Pericardium fibroblast (primary cell): Measurements from ENCODE around the gene SIRT3. TPM values are rescaled to one million over a fixed set of nuclear protein-coding genes. Genes with fewer than 3 reads are reported as not detected.

ENCODE experiments used
- total RNA-seq: library from RNA; depleted of rRNA; stranded (reverse); fragments of >200 nt; gene quantifications from 2 replicates; pipeline ENCODE4 v1.2.3, GENCODE V29; 2015

The SIRT3 gene
- total RNA-seq = 9.8 and 15.2 TPM in 2 replicates

GRCh38 chr11:235997-236773 lies at the start of gene SIRT3:
TSS of gene SIRT3 (minus strand) at chr11:236342. CDS start at chr11:236328, 14 bp downstream.

GRCh38 chr11:278001-278951 lies 42.1 kb upstream of the SIRT3 start, which contains the start of gene NLRP6:
TSS of gene NLRP6 (plus strand) at chr11:278407. CDS start at chr11:278570, 163 bp downstream.

GRCh38 chr11:236774-237767 lies 929 bp upstream of the SIRT3 start, which contains the start of gene PSMD13:
TSS of gene PSMD13 (plus strand) at chr11:236976. CDS start at chr11:237050, 74 bp downstream.

GRCh38 chr11:207208-207862 lies 28.8 kb downstream of the SIRT3 start, which contains the start of the genes BET1L and RIC8A:
TSS of gene BET1L (minus strand) at chr11:207399. CDS start at chr11:207321, 78 bp downstream.
TSS of gene RIC8A (plus strand) at chr11:207708. CDS start at chr11:208855, 1,147 bp downstream.

GRCh38 chr11:192674-193128 lies 43.4 kb downstream of the SIRT3 start, which contains the start of gene SCGB1C1:
TSS of gene SCGB1C1 (plus strand) at chr11:193078. CDS start at chr11:193100, 22 bp downstream.

Other genes starting within 250 kb of the SIRT3 start
- not detected in 2 replicates for gene SCGB1C1, start 43.3 kb downstream of the SIRT3 start, total RNA-seq
- gene BET1L, start 28.9 kb downstream of the SIRT3 start, total RNA-seq = 26.3 and 33.6 TPM in 2 replicates
- gene RIC8A, start 28.6 kb downstream of the SIRT3 start, total RNA-seq = 71.2 and 82.5 TPM in 2 replicates
- gene PSMD13, start 634 bp upstream of the SIRT3 start, total RNA-seq = 94.1 and 119 TPM in 2 replicates
- gene NLRP6, start 42.1 kb upstream of the SIRT3 start, total RNA-seq = not detected in 2 replicates
- 9.8 and 16.9 TPM in 2 replicates for gene PGGHG, start 52.8 kb upstream of the SIRT3 start, total RNA-seq
- not detected in 2 replicates for gene IFITM5, start 63.2 kb upstream of the SIRT3 start, total RNA-seq
- 312 and 572 TPM in 2 replicates for gene IFITM2, start 71.5 kb upstream of the SIRT3 start, total RNA-seq
- gene IFITM1, start 77.7 kb upstream of the SIRT3 start, total RNA-seq = 300 and 328 TPM in 2 replicates
- gene IFITM3, start 84.5 kb upstream of the SIRT3 start, total RNA-seq = 559 and 914 TPM in 2 replicates
- gene B4GALNT4, start 133.2 kb upstream of the SIRT3 start, total RNA-seq = 3.0 and 28.3 TPM in 2 replicates
- gene PKP3, start 157.9 kb upstream of the SIRT3 start, total RNA-seq = 1.9 and 11.9 TPM in 2 replicates
- 45.2 and 50.6 TPM in 2 replicates for gene SIGIRR, start 178.7 kb upstream of the SIRT3 start, total RNA-seq
- gene ANO9, start 205.7 kb upstream of the SIRT3 start, total RNA-seq = not detected in 2 replicates
- 65.9 and 71.3 TPM in 2 replicates for gene PTDSS2, start 213.9 kb upstream of the SIRT3 start, total RNA-seq